CMK (cell line): ENCODE data around the gene LDLRAD4.

Source experiments
- DNase-seq: peaks from one replicate; pipeline ENCODE4 v3.0.0-alpha.2; 2010; ENCODE audit warnings: low read depth

The LDLRAD4 gene

DNA sequence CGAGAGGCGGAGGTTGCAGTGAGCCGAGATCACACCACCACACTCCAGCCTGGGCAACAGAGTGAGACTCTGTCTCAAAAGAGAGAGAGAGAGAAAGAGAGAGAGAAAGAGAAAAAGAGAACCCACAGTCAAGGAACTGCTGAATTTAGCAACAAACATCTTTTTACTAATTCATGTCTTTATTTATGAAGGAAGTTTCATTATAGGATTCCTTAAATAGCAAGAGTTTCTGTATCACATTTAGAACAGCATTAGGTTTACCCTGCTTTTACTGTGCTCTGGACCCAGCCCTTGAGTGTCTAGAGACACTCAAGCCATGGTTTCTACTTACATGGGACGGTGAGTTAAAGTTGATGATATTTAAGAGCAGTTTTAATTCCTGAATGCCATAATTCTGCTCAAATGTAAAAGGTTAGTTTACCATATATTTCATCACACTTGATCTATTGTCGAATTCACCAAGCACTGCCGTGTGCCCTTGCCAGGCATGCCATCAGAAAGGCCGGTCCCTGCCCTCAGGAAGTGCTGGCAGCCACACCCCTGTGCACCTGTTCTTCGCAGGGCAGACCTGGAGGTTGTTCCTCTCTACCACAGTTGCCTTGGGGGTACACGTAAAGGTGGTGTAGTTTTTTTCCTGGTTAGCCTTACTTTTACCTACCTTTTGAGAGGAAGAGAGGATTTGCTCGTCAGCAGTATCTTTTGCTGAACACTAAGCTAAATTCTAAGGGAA, 153.3 kb downstream of the LDLRAD4 start:
- DNase-seq, result no peak

DNA sequence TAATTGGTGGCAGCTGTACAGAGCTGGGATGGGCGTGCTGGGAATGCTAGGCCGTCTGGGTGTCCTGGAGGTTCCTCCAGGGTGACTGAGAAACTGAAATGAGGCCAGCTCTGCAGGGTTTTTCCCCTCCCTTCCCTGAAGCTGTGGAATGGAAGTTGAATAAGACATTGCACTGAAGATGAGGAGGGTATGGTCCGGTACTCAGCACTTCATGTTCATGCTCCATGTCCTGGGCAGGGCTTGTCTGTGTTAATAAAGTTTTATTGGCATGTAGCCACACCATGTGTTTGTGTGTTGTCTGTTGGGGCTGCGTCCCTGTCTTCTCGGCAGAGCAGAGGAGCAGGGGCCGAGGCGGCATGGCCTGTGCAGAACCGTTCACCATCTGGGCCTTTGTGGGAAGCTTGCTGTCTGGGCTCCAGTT, 154.0 kb downstream of the LDLRAD4 start:
- no peak for DNase-seq

DNA sequence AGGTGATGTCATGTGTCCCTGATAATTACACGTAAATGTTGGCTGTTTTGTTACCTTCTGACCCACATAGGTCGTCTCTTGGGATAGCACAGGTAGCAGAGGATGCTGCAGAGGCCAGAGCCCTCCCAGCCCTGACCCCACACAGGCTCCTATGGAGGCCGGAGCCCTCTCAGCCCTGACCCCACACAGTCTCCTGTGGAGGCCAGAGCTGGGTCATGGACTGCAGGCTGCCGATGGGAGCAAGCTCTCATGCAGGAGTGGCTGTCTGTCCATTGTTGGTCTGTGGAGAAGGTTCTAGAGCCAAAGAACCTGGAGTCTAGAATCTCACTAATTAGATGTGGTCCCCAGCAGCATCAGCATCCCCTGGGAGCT, 155.5 kb downstream of the LDLRAD4 start:
- no peak for DNase-seq

DNA sequence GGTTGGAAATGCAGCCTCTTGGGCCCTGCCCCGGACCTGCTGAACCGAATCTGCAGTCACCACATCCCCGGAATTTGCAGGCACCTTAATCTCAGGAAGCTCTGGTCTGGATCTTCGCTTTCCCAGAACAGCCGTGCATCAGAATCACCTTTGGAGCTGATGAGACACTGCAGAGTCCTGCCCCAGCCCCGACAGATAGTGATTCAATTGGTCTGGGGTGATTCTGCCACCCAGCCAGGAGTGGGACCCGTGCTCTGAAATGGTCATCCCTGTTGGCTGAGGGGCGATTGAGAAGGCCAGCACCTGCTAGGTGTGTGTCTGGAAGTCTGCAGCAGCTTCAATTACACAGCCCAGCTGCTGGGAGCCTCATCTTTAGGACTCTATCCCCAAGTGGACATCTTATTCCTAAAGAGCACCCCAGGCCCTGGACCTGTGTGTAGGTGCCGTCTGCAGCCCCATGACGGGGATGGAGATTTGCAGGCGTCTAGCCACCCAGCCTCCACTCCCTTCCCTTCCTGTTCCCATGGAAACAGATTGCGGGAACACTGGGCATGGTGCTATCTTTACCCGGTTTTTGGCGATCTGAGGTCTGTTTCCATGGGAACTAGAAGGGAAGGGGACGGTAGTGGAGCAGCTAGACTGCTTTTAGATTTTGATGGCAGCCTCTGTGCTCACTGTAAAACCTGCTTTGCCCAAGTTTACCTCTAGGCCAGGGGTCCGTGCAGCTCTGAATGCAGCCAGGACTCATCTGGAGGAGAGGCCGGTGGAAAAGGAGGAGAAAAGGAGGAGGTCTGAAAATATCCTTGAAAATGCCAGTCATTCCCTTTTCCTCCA, 156.1 kb downstream of the LDLRAD4 start:
- DNase-seq, result no peak

DNA sequence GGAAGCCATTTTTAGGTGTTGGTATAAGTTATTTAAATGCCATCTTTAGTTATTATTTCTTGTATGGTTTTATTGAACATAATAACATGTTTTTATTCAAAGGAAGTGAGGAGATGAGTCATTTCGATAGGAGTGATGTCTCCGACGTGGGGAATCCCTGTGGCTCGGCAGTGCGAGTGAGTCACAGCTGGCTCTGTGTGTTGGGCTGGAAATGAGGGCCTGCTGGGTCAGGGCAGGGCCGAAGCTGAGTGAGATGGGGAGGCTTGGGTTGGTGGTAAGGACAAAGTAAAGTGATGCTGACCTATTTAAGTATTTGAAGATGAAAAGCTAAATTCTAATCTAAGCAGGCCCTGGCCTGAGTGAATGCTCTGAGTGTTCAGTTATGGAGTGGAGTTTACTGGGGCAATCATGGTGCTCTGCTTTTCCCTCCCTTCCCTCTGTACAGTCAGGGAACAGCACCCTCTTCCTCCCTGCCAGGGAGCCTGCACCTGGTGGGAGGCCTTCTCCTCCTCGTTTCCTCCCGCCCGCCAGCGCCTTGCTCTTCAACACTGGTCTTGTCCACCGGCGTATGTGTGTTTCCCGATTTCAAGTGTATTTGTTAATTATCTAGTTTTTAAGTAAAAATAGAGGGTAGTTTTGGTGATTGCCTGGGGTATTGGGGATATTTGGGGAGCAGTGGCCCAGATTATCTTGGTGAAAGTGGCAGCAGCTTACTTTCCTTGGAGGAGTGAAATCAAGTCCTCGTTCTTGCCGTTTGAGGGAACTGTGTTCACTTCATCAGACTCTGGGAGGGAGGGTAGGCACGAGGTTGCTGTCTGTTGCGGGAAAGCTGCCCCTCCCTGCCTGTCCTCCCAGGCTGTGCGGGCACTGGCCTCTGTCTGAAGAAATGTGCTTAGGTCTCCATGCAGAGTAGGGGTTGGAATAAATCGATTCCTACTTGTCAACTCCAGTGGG, 157.0 kb downstream of the LDLRAD4 start:
- DNase-seq, result no peak

DNA sequence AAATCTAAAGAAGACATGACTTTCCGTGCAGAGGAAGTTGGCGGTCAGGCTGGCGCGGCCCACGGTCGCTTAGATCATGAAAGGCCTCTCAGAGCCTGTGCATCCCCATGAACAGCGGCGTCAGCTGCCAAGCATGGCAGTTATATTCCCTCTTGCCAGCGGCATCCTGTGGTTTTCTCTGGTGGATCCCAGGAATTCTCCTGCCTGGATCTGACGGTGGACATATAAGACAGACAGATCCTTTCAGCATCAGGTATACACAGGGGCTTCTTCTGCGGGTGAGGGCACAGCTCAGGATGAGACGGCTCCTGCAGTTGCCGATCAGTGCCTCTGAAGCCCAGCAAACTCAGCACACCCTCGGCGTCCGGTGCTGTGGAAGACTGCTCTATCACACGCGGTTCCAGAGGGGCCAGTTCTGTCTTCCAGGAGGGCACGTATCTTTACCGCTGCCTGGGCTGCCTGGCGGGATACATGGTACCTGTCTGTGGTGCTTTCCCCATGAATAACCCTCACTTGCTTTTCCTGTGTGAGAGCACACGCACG, 157.8 kb downstream of the LDLRAD4 start:
- DNase-seq, result no peak

DNA sequence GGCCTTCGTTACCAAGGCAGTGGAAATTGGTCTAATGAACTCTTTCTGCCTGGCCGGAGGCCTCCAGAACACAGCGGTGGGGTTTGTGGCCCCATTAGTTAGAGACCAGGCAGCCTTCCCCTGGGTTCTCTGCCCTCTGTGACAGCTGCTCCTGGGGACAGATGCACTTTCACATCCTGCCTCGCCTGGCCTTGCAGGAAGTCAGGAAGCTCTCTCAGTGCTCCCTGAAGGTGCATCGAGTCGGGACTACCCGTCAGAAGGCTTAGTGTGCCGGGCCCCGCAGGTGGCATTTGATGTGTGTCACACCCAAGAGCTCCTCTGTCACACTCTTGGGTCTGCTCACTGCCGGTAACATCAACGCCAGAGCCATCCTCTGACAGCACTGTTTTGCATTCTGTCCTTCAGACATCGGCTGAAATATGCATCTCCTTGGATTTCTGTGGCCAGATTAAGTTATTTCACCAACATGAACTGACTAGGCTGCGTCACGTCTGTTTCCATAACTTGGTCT, 158.3 kb downstream of the LDLRAD4 start:
- DNase-seq, result no peak

DNA sequence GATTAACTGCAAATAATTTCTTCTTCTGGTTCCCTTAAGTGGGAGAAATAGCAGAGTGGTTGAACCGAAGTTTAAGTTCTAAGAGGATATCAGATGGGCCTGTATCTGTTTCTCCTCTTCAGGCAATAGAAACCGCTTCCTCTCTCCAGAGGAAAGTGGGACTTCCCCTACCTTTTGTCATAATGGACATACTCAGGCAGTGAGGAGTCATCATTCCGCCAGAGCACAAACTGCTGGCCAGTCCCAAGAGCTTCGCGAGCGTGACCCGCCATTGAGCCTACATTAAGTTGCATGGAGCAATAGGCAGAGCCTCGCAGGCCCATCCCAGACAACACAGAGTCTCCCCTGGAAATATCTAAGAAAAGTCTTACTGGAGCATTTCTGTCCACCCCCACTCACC, 158.9 kb downstream of the LDLRAD4 start:
- no peak for DNase-seq

DNA sequence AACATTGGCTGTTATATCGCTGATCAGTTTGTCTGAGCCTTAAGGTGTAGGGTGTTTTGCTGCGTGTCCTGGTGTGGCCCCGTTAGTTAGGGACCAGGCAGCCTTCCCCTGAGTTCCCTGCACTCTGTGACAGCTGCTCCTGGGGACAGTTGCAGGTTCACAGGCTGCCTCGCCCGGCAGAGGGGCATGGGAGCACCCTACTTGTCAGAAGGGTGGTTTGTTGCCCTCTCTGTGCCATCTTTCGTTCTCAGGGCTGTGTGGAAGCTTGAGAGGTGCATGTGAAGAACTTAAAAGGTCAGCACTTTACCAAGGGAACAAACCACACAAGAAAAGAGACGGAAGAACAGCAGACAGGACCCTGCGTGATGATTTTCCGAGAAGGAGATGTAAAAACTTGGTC, 159.6 kb downstream of the LDLRAD4 start:
- DNase-seq, result no peak

DNA sequence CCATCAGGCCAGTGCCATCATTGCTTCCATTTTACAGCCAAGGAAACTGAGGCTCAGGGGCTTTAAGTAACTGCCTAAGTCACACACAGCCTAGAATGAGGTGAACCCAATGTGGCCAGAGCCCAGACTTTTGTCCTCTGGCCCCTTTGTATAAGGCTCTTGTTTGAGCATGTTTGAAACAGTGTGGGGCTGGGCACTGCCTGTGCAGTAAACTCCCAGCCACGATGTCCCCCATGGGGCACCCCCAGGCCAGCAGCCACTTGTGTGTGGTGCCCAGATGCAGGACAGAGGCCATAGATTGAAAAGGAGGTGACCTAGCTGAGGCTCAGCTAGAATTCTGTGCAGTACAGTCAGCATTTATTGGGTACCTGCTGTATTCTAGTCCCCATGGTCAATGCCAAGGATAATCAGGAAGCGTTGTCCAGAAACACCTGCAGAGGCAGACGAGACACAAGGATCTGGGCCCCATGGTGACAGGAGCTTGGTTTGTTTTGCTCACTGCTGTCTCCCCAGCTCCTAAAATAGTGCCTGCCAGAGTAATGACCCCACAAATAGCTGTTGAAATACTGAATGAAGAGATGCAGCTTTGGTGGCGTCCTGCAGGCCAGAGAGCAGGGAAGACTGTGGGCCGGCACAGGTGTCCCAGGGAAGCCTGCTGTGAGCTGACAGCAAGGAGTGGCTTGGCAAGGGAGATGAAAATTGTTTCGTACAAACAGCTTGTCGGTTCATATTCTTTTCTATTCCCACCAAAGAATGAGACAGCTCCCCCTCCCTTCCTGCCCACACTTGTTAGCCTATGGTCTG, 160.7 kb downstream of the LDLRAD4 start:
- no peak for DNase-seq

DNA sequence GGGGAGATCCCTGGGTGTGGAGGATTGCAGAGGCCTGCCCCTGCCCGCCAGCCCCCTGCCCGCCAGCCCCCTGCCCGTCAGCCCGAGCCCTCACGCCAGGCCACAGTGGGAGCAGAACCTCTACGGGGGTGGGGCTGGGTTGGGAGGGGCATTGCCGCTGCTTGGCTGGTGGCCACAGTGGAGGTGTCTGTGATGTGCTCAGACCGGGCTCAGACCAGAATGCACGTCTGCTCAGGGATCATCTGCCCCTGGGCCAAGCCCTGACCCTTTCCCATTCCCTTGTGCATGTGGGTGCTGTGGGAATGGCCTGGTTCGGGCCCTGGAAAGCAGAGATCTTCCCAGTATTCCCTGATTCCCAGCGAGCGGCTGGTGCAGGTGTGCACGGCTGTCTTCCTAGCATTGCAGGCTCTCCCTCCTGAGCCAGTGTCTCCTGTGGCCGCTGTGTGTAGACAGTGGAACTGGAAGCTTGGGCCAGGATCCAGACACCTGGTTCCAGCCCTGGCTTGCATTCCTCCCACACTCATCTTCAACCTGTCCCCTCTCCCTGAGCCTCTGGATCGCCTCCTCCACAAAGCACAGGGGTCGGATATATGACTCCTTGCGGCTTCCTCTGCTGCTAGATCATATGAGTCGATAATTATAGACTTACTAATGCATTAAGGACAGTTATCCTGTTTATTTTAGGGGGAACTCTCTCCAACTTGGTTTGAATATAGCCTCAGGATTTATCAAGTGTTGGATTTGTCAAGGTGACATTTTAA, 161.6 kb downstream of the LDLRAD4 start:
- DNase-seq, result no peak

DNA sequence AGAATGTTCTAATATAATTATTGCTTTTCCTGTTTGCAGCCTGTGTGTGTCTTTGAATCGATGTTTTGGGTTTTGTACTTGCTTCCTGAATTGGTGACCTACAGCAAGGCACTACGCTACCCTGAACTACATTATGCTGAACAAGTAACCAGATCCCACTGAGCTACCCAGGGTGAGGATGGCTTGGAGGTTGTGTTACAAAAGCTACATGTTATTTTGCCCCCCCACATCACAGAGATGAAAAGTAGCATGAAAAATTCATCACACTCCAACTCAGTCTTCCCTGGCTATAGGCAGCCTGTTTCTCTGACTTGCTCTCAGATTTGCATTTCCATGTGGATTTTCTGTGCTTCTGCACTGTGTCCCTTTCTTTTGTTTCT, 162.1 kb downstream of the LDLRAD4 start:
- no peak for DNase-seq

DNA sequence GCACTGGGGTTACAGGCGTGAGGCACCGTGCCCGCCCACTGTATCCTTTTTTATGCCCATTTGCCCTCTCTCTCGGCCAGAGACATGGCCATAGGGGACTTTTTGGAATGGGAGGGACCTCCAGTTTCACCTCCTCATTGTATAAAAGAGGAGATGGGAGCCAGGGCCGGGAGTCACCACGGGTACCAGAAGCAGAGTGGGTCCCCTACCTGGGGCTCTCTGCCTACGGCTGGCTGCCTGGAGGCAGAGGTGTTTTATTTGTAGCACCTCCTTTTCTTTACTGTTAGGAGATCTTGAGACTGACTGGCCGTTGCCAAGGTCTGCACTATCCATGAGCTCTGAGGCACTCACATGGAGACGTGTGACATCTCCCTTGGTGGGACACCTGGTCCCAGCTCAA, 162.8 kb downstream of the LDLRAD4 start:
- no peak for DNase-seq

DNA sequence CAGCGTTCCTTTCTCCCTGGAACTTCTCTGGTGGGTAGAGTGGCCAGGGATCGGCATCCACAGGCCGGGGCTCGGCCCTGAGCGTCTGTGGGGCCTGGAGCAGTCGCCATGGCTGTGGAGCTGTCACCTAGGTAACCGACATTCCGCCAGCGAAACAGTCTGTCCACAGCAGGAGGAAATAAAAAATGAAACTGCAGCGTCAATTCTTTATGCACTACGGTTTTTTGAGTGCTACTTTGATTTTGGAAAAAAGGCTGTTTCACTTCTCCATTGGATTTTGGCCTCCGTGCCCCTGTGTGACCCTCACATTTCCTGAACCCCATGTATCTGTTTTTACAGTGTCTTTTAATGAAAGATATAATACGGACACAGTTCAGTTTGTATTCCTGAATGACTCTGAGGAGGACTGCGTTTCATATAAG, 163.4 kb downstream of the LDLRAD4 start:
- DNase-seq, result no peak

DNA sequence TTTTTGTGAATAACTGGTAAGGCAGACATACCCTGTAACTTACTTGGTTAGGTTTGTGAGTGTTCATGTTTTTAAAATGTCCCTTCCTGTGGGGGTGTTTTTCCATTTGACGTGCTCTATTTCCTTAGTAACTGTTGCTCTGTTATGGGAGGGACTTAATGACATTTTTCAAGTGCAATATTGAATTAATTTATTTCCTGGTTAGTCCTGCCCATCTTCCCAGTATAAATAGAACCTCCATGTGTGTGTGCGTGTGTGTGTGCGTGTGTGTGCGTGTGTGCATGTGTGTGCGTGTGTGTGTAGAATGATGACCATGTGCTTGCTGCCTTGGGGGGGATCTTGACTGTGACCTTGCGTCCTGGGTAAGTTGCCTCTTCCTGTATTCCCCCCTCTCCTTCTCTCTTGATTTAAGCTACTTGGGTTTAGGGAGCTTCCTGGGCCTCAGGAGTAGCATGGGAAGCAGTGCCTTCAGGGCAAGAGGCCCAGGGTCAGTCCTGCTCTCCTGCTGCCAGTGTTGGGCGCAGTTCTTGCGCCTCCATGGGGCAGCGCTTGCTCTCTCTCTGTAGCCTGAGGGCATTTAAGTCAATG, 163.9 kb downstream of the LDLRAD4 start:
- DNase-seq, result no peak

DNA sequence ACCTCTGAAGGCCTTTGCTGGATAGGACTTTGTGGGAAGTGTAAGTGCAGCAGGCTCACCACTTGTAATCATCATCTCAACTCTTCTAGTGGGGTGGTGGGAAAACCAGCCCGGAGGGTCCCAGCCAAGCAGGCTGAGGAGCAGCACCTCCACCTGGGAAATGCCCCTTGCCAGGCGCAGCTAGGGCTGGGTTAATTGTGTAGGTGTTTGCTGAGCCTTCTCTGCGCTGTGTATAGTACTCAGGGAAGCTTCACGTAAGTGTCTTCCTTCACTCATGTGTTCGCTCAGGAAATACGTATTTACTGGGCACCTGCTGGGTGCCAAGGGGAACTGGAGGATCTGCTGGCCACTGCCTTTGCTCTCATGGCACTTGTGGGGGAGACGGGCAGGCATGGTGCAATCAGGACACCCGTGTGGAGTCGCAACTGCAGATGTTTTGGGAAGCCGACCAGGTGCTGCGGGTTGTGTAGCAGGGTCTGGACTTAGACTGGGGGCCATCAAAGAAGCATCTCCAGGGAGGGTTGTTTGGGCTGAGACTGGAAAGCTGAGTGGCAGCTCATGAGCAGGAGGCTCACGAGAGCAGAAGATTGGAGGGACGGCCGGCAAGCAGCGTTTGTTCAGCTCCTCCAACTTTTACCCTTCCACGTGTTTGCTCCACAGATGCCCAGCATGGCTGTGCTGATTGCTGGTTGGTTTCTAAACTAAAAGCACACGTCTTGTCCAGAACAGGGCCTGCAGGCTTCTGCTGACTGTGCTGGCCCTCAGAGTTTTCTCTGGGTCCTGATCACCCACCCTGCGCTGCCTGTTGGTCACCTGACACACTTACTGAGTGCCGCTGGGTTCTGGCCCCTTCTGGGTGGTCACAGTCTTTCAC, 164.6 kb downstream of the LDLRAD4 start:
- DNase-seq, result no peak

DNA sequence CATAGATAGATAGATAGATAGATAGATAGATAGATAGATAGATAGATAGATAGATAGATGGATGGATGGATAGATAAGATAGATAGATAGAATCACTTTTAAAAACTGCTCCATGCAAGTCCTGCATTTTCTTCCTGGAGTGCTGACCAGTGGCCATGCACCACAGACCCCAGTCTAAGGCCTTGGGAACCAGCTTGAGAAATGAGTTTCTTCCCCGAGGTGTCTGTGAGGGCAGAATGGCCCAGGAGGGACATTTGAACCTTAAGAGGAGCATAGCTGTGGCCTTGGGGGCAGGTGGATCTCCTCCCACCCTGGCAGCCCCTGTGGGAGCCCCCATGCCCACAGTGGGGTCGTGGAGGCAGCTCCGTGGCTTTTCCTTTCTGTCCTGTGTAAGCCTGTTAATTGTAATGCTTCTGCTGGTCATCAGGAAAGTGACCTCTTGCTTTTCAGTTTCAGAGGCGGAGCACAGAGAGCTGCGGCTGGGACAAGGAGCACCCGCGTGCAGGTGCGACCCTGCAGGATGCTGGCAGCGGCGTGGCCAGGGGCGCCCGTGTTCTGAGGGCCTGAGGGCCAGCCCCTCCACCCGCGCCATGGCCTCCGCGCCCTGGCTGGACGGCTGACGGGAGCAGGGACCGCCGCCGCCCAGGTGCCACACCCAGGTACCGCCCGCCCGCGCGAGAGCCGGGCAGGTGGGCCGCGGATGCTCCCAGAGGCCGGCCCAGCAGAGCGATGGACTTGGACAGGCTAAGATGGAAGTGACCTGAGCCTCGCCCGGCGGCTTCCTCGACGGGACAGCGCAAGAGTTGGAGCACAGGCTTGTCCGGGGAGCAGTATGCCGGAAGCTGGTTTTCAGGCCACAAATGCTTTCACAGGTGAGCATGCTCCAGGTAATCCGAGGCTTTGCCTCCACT, 168.6 kb downstream of the LDLRAD4 start:
- no peak for DNase-seq
